ENCODE measurements around the gene CCNI2.

The CCNI2 gene

DNA sequence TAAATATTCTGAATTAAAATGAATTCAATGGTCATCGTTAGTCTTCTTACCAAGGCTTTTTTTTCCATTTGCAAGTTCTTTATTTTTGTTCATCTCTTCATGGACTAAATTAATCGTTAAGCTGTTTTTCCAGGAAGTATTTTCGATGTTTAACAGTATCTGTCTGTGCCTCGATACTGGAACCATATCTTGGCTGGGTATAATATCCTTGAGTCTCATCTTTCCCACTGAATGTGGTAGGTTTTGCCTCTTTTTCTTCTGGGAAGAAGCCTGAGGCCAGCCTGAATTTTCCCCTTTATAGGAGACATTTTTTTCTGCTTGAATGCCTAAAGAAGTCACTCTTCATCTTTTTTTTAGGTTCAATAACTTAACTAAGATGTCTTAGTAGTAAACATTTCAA, 33.8 kb downstream of the CCNI2 start:
- no peak for TF ChIP-seq ZFX (IDR thresholded peaks at IDR 0.05; ENCODE audit: borderline replicate concordance)
- TF ChIP-seq, protein P1, sequence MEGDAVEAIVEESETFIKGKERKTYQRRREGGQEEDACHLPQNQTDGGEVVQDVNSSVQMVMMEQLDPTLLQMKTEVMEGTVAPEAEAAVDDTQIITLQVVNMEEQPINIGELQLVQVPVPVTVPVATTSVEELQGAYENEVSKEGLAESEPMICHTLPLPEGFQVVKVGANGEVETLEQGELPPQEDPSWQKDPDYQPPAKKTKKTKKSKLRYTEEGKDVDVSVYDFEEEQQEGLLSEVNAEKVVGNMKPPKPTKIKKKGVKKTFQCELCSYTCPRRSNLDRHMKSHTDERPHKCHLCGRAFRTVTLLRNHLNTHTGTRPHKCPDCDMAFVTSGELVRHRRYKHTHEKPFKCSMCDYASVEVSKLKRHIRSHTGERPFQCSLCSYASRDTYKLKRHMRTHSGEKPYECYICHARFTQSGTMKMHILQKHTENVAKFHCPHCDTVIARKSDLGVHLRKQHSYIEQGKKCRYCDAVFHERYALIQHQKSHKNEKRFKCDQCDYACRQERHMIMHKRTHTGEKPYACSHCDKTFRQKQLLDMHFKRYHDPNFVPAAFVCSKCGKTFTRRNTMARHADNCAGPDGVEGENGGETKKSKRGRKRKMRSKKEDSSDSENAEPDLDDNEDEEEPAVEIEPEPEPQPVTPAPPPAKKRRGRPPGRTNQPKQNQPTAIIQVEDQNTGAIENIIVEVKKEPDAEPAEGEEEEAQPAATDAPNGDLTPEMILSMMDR (IDR thresholded peaks at IDR 0.05), result no peak
- H3K27ac ChIP-seq, result no peak overlapping the region

GRCh38 chr5:132782101-132782500, 34.9 kb downstream of the CCNI2 start:
- no peak for TF ChIP-seq ZFX (IDR thresholded peaks at IDR 0.05; ENCODE audit: borderline replicate concordance)
- TF ChIP-seq, protein P1 (IDR thresholded peaks at IDR 0.05), result no peak
- H3K27ac ChIP-seq, result no peak overlapping the region

DNA sequence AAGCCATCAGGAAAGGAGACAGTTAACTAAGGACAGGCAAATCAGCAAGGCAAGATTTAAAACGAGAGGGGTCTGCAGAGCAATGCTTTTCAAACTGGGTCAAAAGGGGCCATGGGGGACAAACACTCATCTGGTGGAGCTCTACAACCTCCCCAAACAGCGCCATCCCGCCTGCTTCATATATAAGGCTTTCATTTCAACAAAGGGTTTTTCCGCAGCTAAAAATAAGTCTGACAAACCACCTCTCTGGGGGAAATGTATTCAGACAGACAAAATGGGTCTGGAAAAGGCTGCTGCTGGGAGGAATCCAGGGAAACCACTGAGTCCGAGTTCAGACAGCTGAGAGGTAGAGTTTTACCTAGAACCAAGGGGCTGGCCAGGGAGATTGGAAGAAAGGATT, 38.1 kb downstream of the CCNI2 start:
- TF ChIP-seq, protein P1 (IDR thresholded peaks at IDR 0.05), result no peak
- TF ChIP-seq ZFX (IDR thresholded peaks at IDR 0.05; ENCODE audit: borderline replicate concordance), result no peak
- no peak overlapping the region for H3K27ac ChIP-seq

DNA sequence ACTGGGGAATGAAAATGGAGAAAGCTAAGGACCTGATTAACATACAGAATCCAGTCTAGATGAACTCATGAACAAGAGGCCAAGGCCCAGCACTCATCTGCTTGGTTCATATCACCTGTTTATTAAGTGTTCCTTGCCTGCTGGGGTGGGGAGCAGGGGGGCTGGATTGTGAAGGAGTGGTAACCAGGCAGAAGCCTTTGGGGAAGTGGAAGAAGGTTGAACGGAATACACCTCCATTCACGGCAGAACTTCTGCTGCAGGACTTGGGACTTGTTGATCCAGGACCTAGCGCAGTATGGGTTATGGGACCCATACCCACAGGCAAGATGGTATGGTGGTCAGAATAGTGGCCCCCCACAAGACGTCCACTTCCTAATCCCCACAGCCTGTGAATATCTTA, 38.6 kb downstream of the CCNI2 start:
- no peak overlapping the region for H3K27ac ChIP-seq
- TF ChIP-seq ZFX (IDR thresholded peaks at IDR 0.05; ENCODE audit: borderline replicate concordance), result no peak
- TF ChIP-seq, protein P1 (IDR thresholded peaks at IDR 0.05), result no peak

- H3K27ac ChIP-seq, result no peak overlapping the region
- TF ChIP-seq, protein P1 (IDR thresholded peaks at IDR 0.05), result no peak
- no peak for TF ChIP-seq ZFX (IDR thresholded peaks at IDR 0.05; ENCODE audit: borderline replicate concordance)
Measured at GRCh38 chr5:132787076-132787475, 39.9 kb downstream of the CCNI2 start.

DNA sequence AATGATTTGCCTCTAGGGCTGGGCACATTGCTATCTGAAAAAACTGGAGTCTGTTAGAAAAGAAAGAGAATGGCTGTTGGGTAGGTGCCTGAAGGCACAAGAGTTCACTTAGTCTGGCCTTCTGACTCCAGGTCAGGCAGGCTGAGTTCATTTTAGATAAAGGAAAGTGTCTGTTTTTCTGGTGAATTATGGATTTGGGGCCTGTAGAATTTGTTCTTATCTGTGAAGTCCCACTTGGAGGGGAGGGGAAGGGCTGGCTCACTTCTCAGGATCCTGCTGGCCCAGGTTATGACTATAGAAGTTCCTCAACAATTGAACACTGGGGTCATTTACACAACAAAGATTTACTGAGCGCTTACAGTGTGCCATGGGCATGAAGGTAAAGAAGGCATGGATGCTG, 41.3 kb downstream of the CCNI2 start:
- no peak overlapping the region for H3K27ac ChIP-seq
- TF ChIP-seq ZFX (IDR thresholded peaks at IDR 0.05; ENCODE audit: borderline replicate concordance), result no peak
- TF ChIP-seq, protein P1 (IDR thresholded peaks at IDR 0.05), result no peak

DNA sequence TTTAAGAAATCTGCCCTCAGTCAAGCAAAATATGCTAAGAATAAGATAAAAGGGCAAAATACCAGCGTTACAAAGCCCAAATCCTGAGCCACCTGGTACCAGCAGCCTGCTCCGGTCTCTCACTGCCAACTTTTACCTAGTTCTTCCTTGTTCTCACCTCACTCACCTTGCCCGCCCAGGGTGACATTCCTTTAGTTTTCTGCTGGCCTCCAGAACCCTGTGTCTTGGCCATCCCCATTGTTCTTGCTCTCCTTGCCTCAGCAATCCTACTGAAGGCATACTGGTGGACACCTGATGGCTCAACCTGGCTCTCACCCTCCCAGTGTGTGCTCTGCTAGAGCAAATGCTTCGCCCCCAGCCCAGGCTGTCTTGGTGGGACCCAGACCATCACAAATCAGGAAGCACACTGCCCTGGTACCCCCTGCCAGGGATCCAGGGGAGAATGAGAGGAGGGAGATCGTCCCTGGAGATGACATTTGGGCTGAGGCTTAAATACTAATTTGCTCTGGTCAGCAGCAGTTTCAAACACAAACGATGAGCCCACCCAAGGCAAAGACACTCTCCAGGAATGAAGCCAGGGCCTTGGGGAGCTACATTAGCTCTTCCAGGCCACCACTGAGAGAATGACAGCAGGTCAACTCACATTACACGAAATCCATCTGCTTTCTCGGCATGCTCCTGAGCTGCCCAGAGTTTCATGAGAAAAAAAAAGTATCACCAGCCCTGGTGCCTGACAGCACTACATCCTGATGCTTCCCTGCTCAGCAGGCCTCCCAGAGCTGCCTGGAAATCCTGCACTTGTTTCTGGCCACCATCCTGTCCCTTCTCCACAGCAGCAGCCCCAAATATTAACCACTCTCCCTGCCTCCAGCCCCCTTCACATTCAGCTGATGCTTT, 42.0 kb downstream of the CCNI2 start:
- TF ChIP-seq, protein P1 (IDR thresholded peaks at IDR 0.05), result no peak
- TF ChIP-seq ZFX (IDR thresholded peaks at IDR 0.05; ENCODE audit: borderline replicate concordance), result no peak
- H3K27ac ChIP-seq, result no peak overlapping the region

Data from 22Rv1 (cell line).